HG02610 (cell line): ENCODE results near the gene IP6K1.
"Not testable (repeated sequence)": the region's sequence is repeated elsewhere in the genome, so short reads cannot be mapped to it uniquely, and the experiment has no call there.

ENCODE experiments used
- ATAC-seq: cut with Tn5 transposase; IDR thresholded peaks from one replicate; pipeline ENCODE4 v1.9.1; 2021; ENCODE audit warnings: mild to moderate bottlenecking, moderate library complexity; ENCODE audit not compliant: unreplicated experiment

IP6K1 gene

DNA sequence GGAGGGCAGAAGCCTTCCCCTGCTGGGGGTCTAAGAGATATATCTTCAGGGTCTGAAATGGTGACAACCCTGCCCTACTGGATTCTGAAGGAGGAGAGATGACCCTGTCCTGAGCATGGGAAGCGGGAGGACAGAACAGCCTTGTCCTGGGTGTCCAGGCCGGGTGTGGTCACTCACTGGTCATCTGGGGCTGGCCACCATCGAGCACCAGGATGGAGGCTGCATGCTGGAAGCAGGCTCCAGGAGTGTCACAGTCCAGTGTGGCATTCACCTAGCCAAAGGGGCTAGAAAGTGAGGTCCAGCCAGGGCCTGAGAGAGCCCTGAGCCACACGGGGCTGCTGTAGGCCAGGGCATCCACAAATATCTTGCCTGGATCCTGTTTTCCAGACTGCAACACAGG lies 8.1 kb upstream of the IP6K1 start:
- ATAC-seq, result no peak

GRCh38 chr3:49793486-49794085 lies 7.2 kb upstream of the IP6K1 start:
- ATAC-seq, result no peak

GRCh38 chr3:49792371-49793150 lies 6.2 kb upstream of the IP6K1 start:
- no peak for ATAC-seq

DNA sequence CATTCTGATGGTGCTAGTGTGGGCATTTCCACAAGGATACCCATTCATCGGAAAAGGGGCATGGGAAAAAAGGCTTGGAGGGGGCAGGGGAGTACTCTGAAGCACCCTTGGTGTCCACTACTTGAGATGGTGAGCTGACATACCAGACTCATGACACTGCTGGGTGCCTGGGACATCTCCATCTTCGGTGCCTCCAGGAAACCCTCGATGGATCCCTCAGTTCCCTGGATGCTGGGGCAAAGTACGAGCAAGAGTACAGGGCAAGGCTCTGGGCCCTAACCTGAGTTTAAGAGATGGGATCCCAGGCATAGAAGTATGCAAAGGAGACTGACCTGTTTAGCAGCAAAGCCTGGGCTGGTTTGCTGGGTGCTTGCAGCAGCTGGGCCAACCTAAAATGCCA lies 5.2 kb upstream of the IP6K1 start:
- no peak for ATAC-seq

DNA sequence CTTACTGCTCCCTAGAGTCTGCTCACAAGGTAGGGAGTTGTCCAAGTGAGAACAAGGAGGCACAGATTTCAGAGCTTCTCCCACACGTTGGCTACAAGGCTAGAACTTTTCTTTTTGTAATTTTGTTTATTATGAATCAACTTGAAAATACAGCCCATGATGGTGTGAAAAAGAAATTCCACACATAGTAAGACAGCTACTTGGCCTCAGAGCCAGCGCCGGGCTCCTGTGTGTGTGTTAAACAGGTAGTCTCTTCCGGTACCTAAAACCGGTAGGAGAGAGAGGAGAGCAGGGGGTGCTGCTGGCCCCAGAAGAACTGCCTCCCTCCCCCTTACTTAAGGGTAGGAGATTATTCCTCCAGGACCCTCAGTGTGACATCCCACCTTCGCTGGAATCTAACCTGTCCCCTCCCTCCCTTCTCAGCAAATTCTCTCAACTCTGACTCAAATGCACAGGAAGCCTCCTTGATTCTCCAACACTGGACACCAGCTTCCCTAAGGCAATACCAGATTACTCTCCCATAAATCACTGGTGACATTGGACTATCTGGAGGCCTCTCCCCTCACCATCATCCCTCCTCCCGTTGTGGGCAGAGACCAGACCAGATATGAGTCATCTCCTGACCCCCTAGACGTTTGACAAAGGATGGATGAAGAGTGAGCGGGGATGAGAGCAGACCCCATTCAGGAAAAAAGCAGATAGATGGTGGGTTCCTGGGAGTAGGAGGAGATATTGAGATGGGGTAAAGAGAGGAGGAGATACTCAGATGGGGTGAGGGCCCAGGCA lies 4.5 kb upstream of the IP6K1 start:
- ATAC-seq, result no peak

- no peak for ATAC-seq
These were observed 1.7 kb upstream of the IP6K1 start for GRCh38 chr3:49788056-49788455.

DNA sequence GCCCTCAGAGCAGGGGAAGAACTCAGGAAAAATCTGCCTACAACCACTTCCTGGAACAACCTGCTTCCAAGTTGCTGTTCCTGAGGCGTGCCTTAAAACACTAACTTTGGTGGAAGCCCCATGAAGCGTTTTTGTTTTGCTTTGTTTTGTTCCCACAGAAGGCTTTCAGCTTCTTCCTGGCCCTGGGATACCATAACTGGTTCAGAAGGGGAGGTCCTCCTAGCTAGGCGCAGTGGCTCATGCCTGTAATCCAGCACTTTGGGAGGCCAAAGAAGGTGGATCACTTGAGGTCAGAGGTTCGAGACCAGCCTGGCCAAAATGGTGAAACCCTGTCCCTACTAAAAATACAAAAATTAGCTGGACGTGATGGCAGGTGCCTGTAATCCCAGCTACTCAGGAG lies 1.2 kb upstream of the IP6K1 start:
- ATAC-seq, result no peak

DNA sequence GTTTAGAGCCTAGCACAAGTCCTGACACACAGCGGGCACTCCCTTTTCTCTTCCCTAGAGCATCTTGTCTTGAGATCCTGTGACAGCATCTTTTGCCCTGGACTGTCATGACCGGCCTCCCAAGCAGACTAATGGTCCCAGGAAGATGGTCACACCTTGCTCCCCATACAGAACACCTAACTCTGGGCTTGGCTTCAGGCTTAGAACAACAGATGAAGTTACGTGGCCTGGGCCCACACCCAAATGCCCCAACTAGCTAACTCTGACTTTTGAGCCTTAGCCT lies 781 bp upstream of the IP6K1 start:
- ATAC-seq, result no peak

DNA sequence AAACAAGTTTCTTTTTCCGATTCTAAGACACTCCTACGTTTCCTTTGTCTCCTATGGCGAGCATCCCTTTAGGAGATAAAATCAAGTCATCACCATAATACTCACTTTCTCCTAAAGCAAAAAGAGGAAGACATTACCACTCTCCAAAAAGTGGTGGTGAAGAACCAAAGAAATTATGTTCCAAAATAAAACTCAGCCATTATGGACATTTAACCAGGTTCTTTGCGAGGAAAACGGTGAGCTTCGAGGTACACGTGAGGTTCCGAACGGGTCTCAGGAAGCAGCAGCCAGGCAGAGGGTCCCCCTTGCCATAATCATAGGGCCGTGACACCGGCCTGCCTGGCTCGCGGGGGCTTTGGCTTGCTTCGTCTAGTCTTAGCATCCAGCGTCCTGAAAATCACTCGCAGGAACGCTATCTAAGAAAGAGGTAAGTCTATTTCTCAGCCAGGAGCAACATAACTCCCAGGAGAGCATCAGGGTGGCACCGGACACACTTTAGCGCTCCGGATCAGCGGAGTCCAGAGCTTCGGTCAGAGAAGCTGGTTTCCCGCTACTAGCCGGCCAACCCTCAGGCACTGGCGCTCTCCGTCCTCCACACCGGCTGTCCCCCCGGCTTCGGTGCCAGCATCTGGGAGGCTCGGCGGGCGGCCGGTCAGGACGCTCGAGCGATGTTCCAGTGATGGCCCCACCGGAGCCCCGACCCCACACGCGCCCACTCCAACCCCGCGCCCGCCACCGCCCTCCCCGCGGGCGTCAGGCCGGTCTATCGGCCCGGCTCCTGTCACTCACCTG lies 581 bp downstream of the IP6K1 start:
- ATAC-seq, result peak; percentile 31

DNA sequence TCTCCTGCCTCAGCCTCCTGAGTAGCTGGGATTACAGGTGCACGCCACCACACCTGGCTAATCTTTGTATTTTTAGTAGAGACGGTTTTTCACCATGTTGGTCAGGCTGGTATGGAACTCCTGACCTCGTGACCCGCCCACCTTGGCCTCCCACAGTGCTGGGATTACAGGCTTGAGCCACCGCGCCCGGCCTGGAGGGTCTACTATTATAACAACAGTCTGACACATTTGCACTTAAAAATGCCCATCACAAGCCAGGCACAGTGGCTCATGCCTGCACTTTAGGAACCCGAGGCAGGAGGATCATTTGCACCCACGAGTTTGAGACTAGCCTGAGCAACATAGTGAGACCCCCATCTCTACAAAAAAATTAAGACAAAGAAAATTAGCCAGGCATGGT lies 4.1 kb downstream of the IP6K1 start:
- ATAC-seq, result not testable (repeated sequence)

DNA sequence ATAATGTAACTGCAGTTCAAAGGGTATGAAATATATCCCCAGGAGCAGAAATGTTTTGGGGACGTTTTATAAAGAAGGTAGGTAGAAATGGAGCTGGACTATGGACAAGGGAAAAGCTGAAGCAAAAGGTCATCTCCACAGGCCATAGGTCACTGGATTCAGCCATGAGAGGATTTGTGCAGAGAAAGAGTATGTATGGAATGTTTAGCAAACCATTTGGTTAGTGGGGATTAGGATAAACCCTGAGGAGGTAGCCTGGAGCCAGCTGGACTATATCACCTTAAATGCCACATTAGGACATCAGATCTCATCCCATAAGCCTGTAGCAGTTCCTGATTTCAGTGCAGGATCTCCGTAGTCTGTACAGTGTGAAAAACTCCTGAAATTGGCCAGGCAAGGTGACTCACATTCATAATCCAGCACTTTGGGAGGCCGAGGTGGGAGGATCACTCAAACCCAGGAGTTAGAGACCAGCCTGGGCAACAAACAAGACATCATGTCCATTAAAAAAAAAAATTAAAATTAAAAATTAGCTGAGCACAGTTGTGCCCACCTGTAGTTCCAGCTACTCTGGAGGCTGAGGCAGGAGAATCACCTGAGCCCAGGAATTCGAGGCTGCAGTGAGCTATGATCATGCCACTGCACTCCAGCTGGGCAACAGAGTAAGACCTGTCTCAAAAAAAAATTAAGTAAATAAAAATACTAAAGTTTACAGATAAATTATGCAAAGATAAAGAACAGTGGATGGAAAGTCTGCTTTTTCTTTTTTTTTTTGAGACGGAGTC lies 4.7 kb downstream of the IP6K1 start:
- no peak for ATAC-seq

DNA sequence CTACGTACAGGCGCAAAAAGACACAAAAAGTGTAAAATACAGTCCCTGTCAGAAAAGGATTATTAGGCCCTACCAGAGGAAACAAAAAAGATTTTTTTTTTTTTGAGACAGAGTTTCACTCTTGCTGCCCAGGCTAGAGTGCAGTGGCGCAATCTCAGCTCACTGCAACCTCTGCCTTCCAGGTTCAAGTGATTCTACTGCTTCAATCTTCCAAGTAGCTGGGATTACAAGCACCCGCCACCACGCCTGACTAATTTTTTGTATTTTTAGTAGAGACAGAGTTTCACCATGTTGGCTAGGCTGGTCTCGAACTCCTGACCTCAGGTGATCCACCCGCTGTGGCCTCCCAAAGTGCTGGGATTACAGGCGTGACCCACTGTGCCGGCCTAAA lies 5.4 kb downstream of the IP6K1 start:
- ATAC-seq, result not testable (repeated sequence)

DNA sequence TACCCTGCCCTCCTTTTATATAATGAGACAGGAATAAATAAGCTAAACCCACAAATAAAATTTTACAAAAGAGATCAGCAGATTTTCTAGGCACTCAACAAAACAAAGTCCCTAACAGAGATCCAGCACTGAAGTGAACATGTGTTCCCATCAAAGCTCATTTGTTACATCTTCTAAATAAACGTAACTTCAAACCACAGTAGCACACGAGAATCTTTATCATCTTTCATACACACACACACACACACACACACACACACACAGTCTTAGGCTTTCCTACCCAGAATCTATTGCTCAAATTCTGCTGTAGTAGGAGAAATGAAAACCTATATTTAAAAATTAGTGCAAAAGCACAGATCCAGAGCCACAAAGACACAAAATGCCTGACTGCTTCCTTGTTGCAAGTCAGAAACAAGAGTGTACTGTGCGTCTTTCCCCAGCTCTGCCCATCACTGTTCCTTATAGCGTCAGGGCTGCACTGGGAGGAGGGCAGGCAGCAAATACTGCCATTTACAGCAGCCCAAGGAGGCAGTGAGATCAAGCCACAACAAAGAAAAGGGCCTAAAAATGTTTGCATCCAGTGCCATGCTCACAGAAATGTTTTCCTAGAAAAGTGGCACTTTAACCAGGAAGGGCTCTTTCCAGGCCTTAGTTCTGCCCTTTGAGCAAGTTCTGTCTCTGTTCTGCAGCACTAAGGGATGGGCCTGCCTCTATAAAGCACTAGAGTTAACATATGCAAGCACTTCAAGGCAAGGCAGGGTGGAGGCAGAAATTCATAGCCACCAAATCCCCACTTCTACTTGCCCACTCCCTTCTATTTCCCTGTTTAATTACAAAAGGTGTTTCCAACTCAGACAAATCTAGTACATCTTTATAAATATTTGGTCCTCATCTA lies 6.0 kb downstream of the IP6K1 start:
- no peak for ATAC-seq

DNA sequence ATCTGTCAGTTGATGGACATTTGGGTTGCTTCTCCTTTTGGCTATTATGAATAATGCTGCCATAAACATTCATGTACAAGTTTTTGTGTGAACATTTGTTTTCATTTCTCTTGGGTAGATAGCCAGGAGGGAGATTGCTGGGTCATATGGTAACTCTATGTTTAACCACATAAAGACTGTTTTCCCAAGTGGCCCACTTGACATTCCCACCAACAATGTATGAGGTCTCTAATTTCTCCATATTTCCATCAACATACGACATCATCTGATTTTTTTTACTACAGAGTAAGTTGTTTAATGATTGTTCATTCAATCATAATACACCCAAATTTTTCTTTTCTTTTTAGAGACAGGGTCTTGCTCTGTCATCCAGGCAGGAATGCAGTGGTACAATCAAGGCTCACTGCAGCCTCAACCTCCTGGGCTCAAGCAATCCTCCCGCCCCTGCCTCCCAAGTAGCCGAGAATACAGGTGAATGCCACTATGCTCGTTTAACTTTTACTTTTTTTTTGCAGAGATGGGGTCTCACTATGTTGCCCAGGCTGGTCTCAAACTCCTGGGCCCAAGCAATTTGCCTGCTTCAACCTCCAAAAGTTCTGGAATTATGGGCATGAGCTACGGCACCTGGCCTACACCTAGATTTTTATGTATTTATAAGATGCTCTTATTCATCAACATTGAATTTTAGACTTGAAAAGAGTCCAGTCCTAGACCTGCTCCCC lies 6.8 kb downstream of the IP6K1 start:
- no peak for ATAC-seq

DNA sequence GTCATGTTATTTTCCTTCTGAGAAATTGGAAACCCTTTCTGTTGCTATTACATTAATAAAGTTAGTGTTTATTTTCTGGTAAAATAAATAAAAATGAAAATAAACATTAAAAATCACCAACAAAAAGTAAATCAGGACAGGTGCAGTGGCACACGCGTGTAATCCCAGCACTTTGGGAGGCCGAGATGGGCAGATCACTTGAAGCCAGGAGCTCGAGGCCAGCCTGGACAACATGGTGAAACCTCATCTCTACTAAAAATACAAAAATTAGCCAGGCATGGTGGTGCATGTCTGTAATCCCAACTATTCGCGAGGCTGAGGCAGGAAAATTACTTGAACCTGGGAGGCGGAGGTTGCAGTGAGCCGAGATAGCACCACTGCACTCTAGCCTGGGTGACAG lies 10.2 kb downstream of the IP6K1 start:
- not testable (repeated sequence) for ATAC-seq

DNA sequence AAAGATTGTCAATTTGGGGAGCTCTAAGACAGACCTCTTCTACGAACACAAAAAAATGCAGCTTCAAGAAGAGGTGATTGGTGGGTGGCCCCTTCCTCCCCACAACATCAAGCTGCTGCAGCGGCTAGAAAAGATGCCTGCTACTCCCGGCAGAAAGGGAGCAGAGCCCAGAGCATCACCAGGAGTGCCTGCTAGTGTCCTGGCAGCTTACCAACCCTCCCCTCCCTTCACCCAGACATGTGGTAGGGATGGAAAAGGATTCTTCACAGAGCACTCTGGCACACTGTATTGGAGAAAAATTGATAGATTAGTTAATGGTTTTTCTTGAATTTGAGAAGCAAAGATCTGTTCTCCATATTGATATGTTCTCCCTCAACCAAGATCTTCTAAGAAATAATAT lies 10.8 kb downstream of the IP6K1 start:
- no peak for ATAC-seq

GRCh38 chr3:49772703-49773102 lies 13.6 kb downstream of the IP6K1 start:
- no peak for ATAC-seq

DNA sequence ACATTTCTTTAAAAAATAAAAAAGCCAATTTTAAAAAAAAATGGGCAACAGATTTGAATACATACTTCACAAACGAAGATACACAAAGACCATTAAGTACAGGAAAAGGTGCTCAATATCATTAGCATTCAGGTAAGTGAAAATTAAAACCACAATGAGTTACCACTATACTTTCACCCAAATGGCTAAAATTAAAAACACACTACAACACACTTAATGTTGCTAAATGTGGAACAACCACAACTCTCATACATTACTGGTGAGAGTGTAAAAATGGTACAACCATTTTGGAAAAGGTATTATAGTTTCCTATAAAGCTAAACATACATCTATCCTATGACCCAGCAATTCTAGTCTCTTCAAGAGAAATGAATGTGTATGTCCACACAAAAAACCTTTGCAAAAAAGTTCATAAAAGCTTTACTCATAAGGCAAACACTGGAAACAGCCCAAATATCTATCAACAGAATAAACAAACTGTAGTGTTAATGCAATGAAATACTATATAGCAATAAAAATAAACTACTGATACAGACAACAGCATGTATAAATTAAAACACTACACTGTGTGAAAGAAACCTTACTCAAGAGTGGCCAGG lies 14.9 kb downstream of the IP6K1 start:
- ATAC-seq, result no peak

DNA sequence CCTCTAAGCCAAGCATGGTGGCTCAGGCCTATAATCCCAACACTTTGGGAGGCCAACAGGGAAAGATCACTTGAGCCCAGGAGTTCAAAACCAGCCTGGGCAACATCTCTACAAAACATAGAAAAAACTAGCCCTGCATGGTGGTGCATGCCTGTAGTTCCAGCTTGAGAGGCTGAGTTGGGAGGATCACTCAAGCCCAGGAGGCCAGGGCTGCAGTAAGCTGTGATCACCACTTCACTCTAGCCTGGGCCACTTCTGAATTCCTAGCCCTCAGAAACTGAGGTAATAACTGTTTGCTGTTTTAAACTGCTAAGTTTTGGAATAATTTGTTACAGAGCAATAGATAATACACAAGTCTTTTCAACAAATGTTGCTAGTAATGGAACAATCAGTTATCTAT lies 16.4 kb downstream of the IP6K1 start:
- no peak for ATAC-seq
